NT2/D1 (cell line): ENCODE measurements around the gene POU6F2.

Experiments
- SUZ12 ChIP-seq: IDR thresholded peaks from 2 replicates; pipeline ENCODE4 v1.6.1; 2011; ENCODE audit not compliant: insufficient read length, insufficient read depth; ENCODE audit errors: extremely low read depth
- YY1 ChIP-seq: IDR thresholded peaks from 2 replicates; pipeline ENCODE4 v1.6.1; 2011; ENCODE audit not compliant: insufficient read length, insufficient read depth

GRCh38 chr7:39091774-39092173 is 114.1 kb downstream of the POU6F2 start:
- TF ChIP-seq SUZ12 (no peak), YY1 (no peak)
